PFSK-1 (cell line): Measurements from ENCODE around the gene PTGDS.

Experiments
- FOXP2 ChIP-seq: optimal IDR thresholded peaks from 2 replicates; pipeline ENCODE3; 2011; ENCODE audit warnings: borderline replicate concordance, control low read depth, inconsistent platforms; ENCODE audit not compliant: insufficient read depth; ENCODE audit errors: extremely low read length, extremely low read depth
- POLR2AphosphoS5 ChIP-seq: IDR thresholded peaks from 2 replicates; pipeline ENCODE4 v1.6.1; 2012; ENCODE audit warnings: low read depth, mild to moderate bottlenecking, control low read depth, low read length, moderate library complexity
- REST ChIP-seq, 2 experiments: IDR thresholded peaks; 2 replicates each; pipeline versions ENCODE4 v1.6.1 to v1.8.0; 2011 to 2012; ENCODE audit warnings: low read depth in 2 of 2, low read length in 2 of 2, control low read depth in 1 of 2, inconsistent platforms in 1 of 2, mild to moderate bottlenecking in 1 of 2, moderate library complexity in 1 of 2; ENCODE audit not compliant: insufficient read depth in 1 of 2
- SIN3A ChIP-seq: IDR thresholded peaks from 2 replicates; pipeline ENCODE4 v1.6.1; 2012; ENCODE audit warnings: mild to moderate bottlenecking, low read length, moderate library complexity, borderline replicate concordance; ENCODE audit not compliant: insufficient read depth
- TAF1 ChIP-seq: IDR thresholded peaks from 2 replicates; pipeline ENCODE4 v1.6.1; 2012; ENCODE audit warnings: low read length, control low read depth, borderline replicate concordance; ENCODE audit not compliant: insufficient read depth

The PTGDS gene

GRCh38 chr9:136985853-136986252 is 8.5 kb downstream of the PTGDS start:
- TF ChIP-seq SIN3A (no peak), TAF1 (no peak), FOXP2 (no peak), REST (IDR thresholded peaks at IDR 0.05; ENCODE audit: insufficient read depth in 1 of 2, low read depth in 2 of 2, low read length in 2 of 2) (no peak), POLR2AphosphoS5 (no peak)

GRCh38 chr9:136988872-136989271 is 11.6 kb downstream of the PTGDS start:
- TF ChIP-seq POLR2AphosphoS5 = no peak
- TF ChIP-seq FOXP2 = no peak

GRCh38 chr9:136990242-136990911 is 13.1 kb downstream of the PTGDS start:
- no peak for TF ChIP-seq TAF1
- no peak for TF ChIP-seq REST (IDR thresholded peaks at IDR 0.05; ENCODE audit: insufficient read depth in 1 of 2, low read depth in 2 of 2, low read length in 2 of 2)
- TF ChIP-seq FOXP2 = no peak

GRCh38 chr9:136991993-136992818 is 14.9 kb downstream of the PTGDS start, which contains the start of gene PAXX:
PAXX (plus strand) TSS chr9:136992422; CDS start chr9:136992444, 22 bp downstream.
- TF ChIP-seq SIN3A = no peak
- peak; percentile 61; the same call in 1 of the 2 replicates for TF ChIP-seq POLR2AphosphoS5

- no peak for TF ChIP-seq REST (IDR thresholded peaks at IDR 0.05; ENCODE audit: insufficient read depth in 1 of 2, low read depth in 2 of 2, low read length in 2 of 2)
- TF ChIP-seq FOXP2 = no peak
- no peak for TF ChIP-seq SIN3A
- no peak for TF ChIP-seq POLR2AphosphoS5
- TF ChIP-seq TAF1 = no peak
These were observed 15.6 kb downstream of the PTGDS start for GRCh38 chr9:136992819-136993369.
